ENCODE data around the gene CNTN4. TPM values are rescaled to one million over a fixed set of nuclear protein-coding genes. Genes with fewer than 3 reads are reported as not detected.
"Not testable (repeated sequence)": the region's sequence is repeated elsewhere in the genome, so short reads cannot be mapped to it uniquely, and the experiment has no call there.

The CNTN4 gene
- total RNA-seq, 1 donor from 2014 or later: 34.3 TPM

GRCh38 chr3:2819571-2819970 is 720.9 kb downstream of the CNTN4 start:
- no peak for DNase-seq

GRCh38 chr3:2820982-2821381 is 722.3 kb downstream of the CNTN4 start:
- not testable (repeated sequence) for DNase-seq

GRCh38 chr3:2822611-2823010 is 723.9 kb downstream of the CNTN4 start:
- no peak for DNase-seq

- DNase-seq: no peak
Observed at GRCh38 chr3:2823031-2823430, 724.4 kb downstream of the CNTN4 start.

GRCh38 chr3:2823437-2824211 is 725.0 kb downstream of the CNTN4 start:
- no peak for DNase-seq

- DNase-seq: no peak
Observed at GRCh38 chr3:2826036-2826435, 727.4 kb downstream of the CNTN4 start.

GRCh38 chr3:2826453-2826852 is 727.8 kb downstream of the CNTN4 start:
- no peak for DNase-seq

GRCh38 chr3:2837239-2837638 is 738.6 kb downstream of the CNTN4 start:
- no peak for DNase-seq

GRCh38 chr3:2837910-2838309 is 739.2 kb downstream of the CNTN4 start:
- DNase-seq: no peak

- no peak for DNase-seq
Observed at GRCh38 chr3:2838546-2839157, 740.0 kb downstream of the CNTN4 start.

- DNase-seq: no peak
Observed at GRCh38 chr3:2839876-2840275, 741.2 kb downstream of the CNTN4 start.

- no peak for DNase-seq
Observed at GRCh38 chr3:2847062-2847841, 748.6 kb downstream of the CNTN4 start.

GRCh38 chr3:2849092-2849491 is 750.4 kb downstream of the CNTN4 start:
- DNase-seq: no peak

- no peak for DNase-seq
Observed at GRCh38 chr3:2850701-2851100, 752.0 kb downstream of the CNTN4 start.

GRCh38 chr3:2851361-2851760 is 752.7 kb downstream of the CNTN4 start:
- DNase-seq: no peak

- peak; percentile 22 for DNase-seq
Observed at GRCh38 chr3:2851835-2852234, 753.2 kb downstream of the CNTN4 start.

GRCh38 chr3:2853651-2854050 is 755.0 kb downstream of the CNTN4 start:
- no peak for DNase-seq

- no peak for DNase-seq
Observed at GRCh38 chr3:2856138-2857133, 757.8 kb downstream of the CNTN4 start.

GRCh38 chr3:2860626-2861025 is 762.0 kb downstream of the CNTN4 start:
- DNase-seq: no peak

- no peak for DNase-seq
Observed at GRCh38 chr3:2861120-2861519, 762.5 kb downstream of the CNTN4 start.

- no peak for DNase-seq
Observed at GRCh38 chr3:2861920-2862319, 763.3 kb downstream of the CNTN4 start.

GRCh38 chr3:2862366-2862765 is 763.7 kb downstream of the CNTN4 start:
- no peak for DNase-seq
